ENCODE results near the gene ANKRD39.

DNA sequence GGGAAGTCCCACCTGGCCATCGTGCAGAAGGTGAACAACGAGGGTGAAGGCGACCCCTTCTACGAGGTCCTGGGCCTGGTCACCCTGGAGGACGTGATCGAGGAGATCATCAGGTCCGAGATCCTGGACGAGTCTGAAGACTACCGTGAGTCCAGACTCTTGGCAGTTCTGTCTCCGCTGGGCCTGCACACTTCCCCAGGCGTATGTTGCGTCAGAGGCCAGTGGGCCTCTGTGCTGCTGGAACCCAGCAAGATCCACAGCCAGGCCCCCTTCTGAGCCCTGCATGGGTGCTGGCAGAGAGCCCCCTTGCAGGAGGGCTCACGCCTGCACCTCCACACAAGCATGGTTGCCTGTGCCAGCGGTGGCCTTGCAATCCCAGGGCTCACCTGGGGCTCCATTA is 32.8 kb downstream of the ANKRD39 start:
- no peak for TF ChIP-seq POLR2A (IDR thresholded peaks at IDR 0.05)
- no peak for TF ChIP-seq CTCF (IDR thresholded peaks at IDR 0.05)

All from transverse colon (tissue), 3 donors.